Gastrocnemius medialis (tissue), 4 donors: Measurements from ENCODE around the gene ZFAND6.

Source experiments
- CTCF ChIP-seq, 5 experiments: fragments of 450-650 bp in 3 of 5; fragments of 200-600 bp in 2 of 5; sonication (generic) in 2 of 5; IDR thresholded peaks in 4 of 5; conservative IDR thresholded peaks in 1 of 5; 1 replicate in 4 of 5; 2 replicates in 1 of 5; pipeline ENCODE4 v1.5.1; 2016 to 2019; ENCODE audit warnings: antibody characterized with exemption in 5 of 5, mild to moderate bottlenecking in 3 of 5, moderate library complexity in 3 of 5
- POLR2A ChIP-seq, 2 donors: fragments of 450-650 bp; IDR thresholded peaks; one replicate each; pipeline ENCODE4 v1.6.1; 2017; ENCODE audit warnings: antibody characterized with exemption in 2 of 2, mild to moderate bottlenecking in 2 of 2, moderate library complexity in 2 of 2

GRCh38 chr15:80160570-80161156 lies 101.2 kb downstream of the ZFAND6 start:
- TF ChIP-seq CTCF (IDR thresholded peaks at IDR 0.05 in 4 of 5, conservative IDR thresholded peaks at IDR 0.05 in 1 of 5), result no peak
- no peak for TF ChIP-seq POLR2A (IDR thresholded peaks at IDR 0.05)
